GM12891 (cell line): ENCODE measurements around the gene PKNOX2.

Source experiments
- PAX5 ChIP-seq: IDR thresholded peaks from 2 replicates; pipeline ENCODE4 v1.6.1; 2011; ENCODE audit warnings: low read length, moderate library complexity, mild to moderate bottlenecking; ENCODE audit not compliant: insufficient read depth, severe bottlenecking
- POLR2A ChIP-seq: IDR thresholded peaks from 2 replicates; pipeline ENCODE4 v1.6.1; 2011; ENCODE audit warnings: low read depth, low read length, control low read depth
- POLR2AphosphoS5 ChIP-seq: IDR thresholded peaks from 2 replicates; pipeline ENCODE4 v1.6.1; 2011; ENCODE audit warnings: low read depth, low read length, control low read depth
- SPI1 ChIP-seq: IDR thresholded peaks from 2 replicates; pipeline ENCODE4 v1.6.1; 2011; ENCODE audit warnings: low read depth, low read length, control low read depth
- TAF1 ChIP-seq: IDR thresholded peaks from 2 replicates; pipeline ENCODE4 v1.6.1; 2011; ENCODE audit warnings: low read depth, low read length, control low read depth

- TF ChIP-seq POLR2AphosphoS5 (no peak), POLR2A (no peak), TAF1 (no peak), SPI1 (no peak), PAX5 (no peak)
These were observed 237.2 kb downstream of the PKNOX2 start for GRCh38 chr11:125401746-125402145.
